Activated CD4-positive, alpha-beta T cell treated with anti-CD3 and anti-CD28 coated beads, Interleukin-2, amount 50 U/mL, for 16 hours (primary cell): Measurements from ENCODE around the gene PRPF19.

Source experiments
- DNase-seq: peaks from one replicate; pipeline ENCODE4 v3.0.0-alpha.2; 2020

The PRPF19 gene

DNA sequence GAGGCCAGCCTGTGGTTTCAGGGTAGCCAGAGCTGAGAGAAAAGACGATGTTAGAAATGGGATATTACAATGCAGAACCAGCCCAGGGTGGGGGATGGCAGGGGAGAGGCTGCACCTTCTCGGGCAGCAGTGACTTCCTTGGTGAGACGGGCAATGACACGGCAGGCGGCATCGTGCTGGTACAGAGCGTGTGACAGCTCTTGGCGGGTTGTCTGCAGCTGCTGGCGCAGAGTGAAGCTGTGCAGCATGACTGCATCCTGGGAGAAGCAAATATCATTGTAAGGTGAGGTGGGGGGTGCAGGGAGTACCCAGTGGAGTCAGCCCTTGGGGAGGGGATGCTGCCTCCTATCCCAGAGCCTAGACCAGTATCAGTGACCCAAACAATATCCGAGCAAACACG is 3.8 kb downstream of the PRPF19 start:
- no peak for DNase-seq

- no peak for DNase-seq
Measured at GRCh38 chr11:60900673-60901404, 5.5 kb downstream of the PRPF19 start.

DNA sequence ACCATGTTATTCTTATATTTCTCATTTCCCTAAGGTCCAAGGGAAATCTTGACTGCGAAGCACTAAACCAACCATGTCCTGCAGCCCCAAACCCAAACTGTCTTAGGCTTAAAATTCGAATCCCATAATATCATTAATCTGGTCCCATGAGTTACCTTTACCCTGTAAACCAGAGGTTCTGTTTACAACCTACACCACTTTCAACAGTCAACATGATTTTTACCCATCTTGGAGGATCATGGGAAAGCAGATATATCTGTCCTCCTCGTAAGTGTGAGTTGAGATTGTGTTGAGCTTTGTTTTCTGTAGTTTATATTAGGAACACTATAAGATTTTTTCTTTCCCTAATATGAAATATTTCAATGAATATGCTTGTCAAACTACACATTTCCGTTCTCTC is 6.4 kb downstream of the PRPF19 start:
- no peak for DNase-seq

GRCh38 chr11:60899046-60899936 is 7.1 kb downstream of the PRPF19 start:
- peak; percentile 58 for DNase-seq

DNA sequence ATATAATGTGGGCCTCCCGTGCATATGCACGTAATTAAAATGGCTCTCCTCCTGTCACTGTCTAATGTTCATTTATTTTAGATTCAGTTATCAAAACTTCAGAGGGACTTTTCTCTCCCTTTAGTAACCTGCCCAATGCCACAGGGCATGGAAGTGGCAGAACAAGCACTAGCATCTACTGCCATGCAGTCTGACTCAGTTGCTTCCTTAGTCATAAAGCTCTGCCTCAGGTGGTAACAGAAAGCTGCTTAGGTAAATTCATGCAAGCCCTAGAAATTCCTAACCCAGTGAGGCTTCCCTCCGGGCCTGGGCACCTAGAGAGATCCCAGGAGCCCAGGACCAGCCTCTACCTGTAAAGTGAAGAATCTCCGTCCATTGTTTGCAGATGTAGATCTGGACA is 8.9 kb downstream of the PRPF19 start:
- DNase-seq, result no peak

DNA sequence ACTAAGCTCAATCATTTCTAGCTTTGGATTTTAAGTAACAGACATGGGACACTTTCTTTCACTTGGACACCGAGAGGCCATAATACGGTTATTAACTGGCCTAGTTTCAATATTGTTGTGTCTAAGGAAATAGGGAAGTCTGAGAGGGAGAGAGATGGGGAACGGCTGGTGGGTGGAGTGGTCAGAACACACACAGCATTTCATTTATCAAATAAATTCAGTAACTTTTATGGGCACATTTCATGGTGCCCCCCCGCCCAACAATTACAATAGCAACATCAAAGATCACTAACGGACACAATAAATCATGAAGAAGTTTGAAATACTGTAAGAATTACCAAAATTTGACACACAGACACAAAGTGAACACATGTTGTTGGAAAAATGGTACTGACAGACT is 10.7 kb downstream of the PRPF19 start:
- DNase-seq, result no peak

- no peak for DNase-seq
Measured at GRCh38 chr11:60891103-60891741, 15.2 kb downstream of the PRPF19 start.

GRCh38 chr11:60890696-60891095 is 15.7 kb downstream of the PRPF19 start:
- no peak for DNase-seq

DNA sequence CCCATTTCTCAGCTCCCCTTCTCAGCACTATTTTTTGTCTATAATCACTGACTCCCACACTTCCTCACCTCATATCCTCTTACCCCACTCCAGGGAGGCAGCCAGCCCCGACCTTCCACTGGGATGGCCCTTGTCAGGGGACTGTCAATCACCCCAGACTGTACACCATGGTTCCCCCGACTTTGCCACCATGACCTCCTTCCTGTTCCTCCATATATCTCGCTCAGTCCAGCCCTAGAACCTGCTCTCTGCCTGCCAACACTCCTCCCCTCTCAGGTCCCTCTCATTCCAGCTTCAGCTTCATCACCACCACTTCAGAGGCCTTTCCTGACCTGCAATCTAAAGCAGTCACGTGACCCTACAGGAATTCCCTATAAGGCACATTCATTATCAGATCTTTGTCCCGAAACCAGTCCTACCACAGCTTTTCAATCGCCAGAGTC is 16.5 kb downstream of the PRPF19 start:
- no peak for DNase-seq

GRCh38 chr11:60887556-60887955 is 18.8 kb downstream of the PRPF19 start:
- peak; percentile 36 for DNase-seq

DNA sequence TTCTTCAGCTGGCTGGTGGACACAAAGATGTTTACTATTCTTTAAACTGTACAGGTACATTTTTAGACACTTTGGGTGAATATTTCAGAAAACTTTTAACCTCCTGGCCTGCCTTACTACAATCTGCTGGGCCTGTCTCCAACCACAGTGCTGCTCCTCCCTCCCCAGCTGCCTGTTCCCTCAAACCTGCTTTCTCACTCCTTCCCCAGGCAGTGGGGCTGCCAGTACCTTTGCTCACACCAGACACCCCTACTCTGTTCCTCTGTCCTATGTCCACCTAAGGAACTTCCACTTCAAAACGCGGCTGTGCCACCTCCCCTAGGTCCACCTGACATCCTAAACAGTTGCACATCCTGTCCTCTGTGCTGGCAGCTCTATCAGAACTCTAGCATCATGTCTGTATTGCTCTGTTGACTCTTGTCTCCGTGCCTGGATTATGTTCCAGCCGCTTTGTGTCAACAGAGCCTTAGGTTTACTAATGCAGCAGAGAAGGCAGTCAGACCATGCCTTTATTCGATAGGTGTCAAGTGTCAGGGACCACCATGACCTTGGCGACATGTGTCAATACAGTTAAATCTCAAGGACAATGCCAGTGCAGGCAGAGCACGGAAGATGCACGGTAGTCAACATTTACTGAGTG is 25.6 kb downstream of the PRPF19 start:
- DNase-seq, result no peak

GRCh38 chr11:60879971-60880588 is 26.3 kb downstream of the PRPF19 start:
- DNase-seq, result no peak

DNA sequence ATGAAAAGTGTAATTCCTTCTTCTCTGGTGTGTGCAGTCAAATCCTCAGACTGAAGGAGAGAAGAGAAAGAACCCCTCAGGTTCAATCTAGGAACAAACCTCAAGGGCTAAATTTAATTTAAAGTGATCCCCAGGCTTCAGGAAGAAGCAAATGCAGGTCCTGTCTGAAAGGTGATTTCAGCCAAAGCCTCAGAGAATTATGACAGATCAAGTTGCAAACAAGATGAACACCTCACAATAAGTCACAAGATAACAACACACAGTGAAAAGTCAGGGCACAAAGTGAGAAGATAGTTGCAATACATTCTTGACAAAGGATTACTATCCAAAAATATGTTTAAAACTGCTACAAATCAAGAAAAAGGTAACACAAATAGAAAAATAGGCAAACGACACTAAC is 27.3 kb downstream of the PRPF19 start:
- no peak for DNase-seq

DNA sequence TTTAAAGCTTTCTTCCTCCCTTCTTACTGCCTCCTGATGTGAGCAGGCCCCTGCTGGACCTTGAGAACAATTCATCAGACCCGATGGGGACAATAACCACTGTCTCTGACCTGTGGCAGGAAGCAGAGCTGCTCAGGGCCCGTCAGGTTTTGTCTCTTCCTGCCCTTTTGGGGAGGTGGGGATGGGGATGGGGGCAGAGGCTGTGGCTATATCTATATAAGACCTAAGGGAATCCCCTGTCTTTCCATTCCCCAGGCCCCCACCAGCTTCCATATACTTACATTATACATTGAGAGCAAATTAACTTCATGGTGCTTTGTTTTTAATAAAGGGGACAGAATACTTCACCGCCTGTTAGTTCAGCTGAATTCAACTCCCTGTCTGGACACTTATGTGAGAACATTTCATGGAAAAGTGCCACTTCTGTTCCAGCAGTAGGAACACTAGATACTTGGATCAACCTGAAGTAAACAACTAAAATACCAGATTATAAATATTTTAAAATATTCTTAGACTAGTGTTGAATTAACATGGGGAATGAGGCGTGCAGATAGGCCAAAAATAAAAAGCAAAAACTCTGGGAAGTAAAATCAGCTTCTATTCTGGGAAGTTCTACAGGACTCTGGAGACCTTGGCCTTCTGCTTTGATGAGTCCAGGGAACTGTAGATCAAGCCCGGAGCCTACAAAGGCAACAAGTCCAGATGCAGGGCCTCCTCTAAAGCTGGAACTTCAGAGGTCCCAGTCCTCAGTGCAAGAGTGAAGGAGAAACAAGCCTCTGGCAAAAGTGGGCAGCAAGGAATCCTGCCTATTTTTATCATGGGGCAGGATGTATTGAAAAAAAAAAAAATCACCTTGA is 27.9 kb downstream of the PRPF19 start:
- no peak for DNase-seq

DNA sequence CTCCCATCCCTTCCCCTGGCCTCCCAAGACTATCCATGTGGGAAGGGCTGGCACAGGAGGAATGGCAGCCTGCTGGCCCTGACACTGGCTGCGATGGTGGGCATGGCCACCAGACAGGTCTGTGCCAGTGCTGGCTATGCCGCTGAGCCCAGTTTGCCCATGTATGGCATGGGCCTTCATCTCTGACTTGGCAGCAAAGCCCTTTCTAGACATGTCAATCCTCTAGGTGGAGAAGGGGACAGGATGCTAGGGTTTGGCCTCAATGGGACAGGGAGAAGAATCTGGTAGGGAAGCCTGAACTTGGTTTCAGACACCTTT is 30.3 kb downstream of the PRPF19 start:
- no peak for DNase-seq

DNA sequence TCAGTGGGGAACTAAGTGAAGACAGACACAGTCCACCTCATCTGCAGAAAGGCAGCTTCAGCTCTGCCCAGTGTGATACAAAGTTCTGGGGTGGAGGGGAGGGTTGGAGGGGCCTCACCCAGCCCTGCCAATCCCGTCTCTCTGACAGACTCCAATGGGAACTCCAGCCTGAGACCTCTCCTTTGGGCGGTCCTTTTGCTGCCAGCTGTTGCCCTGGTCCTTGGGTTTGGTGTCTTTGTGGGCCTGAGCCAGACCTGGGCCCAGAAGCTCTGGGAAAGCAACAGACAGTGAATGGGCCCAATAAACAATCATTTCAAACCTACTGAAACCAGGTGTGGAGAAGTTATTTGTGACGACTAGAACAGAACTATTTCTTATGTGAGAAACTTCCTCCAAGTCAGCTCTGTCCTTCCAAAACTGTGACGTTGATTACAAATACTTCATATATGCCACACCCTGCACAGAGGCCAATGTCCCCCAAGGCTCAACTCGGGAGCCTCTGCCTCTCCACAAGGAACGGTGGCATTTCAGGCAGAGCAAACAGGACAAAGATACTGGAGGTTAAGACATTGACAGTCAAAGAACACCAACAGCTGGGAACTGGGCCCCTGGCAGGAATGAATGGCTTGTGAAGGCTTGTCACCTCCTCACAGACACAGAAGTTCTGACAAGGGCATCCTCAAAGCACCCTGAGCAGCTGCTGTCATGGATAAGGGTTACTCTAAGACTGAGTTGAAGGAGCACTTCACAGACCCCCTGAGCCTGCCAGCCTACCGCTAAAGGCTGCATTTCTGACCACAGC is 30.8 kb downstream of the PRPF19 start:
- DNase-seq, result no peak

DNA sequence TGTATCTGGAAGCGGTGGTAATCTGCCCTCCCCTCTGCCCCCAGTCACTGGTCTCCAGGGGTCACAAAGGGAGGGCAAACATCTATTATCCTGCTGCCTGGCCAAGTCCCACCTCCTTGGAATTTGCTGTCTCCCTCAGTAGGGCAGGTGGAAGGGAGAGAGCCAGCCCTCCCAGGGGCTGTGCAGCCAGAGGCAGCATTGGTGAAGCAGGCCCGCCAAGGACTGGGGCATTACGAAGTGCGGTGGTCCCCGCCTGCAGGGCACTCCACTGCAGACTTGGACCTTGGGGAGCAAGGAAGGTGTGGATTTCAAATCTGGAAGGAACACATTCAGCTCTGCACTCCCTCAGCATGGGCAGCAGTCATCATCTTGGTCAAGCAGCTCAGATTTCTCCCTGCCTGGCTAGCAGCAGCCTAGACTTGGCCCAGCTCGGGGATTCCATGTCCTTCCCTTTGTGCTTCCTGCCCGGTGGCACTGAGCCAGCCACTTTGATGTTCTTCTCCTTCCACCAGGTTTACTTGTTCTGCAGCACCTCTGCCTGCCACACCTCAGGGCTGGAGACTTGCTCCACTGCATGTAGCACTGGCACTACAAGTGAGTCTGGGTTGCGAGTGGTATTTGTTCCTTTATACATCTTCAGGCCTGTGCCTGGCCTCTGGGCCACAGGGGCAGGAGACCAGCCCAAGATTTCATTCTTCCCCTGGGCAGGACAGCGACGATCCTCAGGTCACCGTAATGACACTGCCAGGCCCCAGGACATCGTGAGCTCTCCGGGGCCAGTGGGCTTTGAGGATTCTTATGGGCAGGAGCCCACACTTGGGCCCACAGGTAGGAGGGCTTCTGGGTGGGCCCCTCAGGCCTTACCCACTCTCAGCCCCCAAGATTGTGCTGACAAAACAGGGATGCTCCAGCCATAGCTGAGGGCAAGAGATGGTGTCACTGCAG is 31.7 kb downstream of the PRPF19 start:
- DNase-seq, result no peak

GRCh38 chr11:60873533-60873932 is 32.9 kb downstream of the PRPF19 start:
- DNase-seq, result no peak

DNA sequence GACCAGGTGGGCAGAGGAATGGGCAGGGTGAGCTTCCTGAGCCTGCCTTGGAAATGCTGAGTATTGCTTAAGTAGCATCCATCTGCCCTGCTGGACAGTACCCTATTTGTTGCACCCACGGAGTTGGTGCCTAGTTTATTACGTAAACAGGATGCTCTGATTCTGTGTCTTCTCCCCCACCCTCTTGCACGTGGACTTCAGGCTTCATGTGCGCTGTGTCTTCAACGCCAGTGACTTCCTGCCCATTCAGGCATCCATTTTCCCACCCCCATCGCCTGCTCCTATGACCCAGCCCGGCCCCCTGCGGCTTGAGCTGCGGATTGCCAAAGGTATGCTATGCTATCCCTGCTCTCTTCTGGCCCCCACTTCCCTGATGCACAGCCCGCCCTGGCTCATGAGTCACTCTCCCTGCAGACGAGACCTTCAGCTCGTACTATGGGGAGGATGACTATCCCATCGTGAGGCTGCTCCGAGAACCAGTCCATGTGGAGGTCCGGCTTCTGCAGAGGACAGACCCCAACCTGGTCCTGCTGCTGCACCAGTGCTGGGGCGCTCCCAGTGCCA is 33.3 kb downstream of the PRPF19 start:
- DNase-seq, result no peak
